Measurements from ENCODE around the gene KEAP1. TPM values are rescaled to one million over a fixed set of nuclear protein-coding genes. Genes with fewer than 3 reads are reported as not detected.

The KEAP1 gene
- 56.5 TPM for total RNA-seq

DNA sequence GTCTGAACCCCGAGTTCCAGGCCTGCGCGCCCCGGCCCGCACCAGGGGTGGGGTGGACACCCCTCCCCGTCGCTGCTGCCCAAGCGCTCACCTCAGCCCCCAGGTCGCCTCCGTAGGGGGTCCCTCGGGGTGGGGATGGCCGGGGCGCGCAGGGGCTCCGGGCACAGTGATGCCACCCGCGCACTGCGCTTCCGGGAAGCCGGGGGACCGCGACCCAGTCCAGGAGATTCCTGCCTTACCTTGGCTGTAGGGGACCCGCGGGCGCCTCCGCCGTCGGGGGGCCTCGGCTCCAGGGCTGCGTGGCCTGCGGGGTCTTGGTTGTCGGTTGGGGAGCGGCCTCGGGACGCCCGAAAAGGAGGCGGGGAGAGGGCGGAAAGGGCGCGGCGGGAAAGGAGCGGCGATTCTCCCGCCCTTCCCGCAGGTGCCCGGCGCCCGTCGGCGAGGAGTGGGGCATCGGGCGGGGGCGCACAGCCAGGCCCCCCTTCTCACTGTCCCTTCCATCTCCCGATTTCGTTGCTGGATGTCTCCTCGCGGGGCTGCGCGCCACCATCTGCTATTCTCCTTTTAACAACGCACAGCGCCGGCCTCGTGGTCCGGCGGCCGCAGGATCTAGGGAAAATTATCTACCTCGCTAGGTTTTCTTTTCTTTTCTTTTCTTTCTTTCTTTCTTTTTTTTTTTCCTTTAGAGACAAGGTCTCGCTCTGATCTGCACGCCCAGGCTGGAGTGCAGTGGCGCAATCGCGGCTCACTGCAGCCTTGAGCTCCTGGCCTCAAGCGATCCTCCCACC, at the start of gene KEAP1:
KEAP1 (minus strand) TSS at position 355 of the 788 bp plus-strand sequence. CDS start 3,323 bp downstream, outside the sequence.

DNA sequence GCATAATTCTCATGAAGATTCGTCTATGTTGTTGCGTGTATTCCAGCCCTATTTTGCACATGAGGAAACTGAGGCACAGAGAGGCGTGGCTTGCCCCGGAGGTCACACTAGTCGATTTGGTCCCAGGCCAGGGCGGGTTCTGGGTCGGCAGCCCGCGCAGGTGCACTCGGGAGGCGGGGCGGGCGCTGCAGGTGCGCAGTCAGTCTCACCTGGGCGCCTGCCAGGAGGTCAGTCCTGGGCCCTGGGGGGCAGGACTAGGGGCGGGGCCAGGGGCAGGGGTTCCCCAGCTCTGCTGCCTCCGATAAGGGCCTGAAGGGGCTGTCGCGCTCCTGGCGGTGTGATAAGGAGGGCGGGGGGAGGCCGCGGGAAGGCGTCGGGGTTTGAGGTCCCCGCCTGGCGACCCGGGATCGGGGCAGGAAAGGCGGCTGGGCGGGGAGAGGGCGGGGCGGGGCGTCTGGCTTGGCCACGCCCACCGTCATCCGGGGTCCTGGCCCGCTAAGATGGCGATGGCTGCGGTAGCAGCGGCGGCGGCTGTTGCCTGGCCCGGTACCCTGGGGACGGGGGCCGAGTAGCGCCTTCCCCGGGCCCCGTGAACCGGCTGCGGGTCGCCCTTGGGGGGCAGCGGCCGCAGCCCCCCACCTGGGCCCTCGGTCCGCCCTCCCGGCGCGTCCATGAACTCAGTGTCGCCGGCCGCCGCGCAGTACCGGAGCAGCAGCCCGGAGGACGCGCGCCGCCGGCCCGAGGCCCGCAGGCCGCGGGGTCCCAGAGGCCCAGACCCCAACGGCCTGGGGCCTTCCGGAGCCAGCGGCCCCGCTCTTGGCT, 40.5 kb upstream of the KEAP1 start, which contains the start of gene ATG4D:
ATG4D (plus strand) TSS at position 485 of the 822 bp plus-strand sequence; CDS start at position 672, 187 bp downstream.

DNA sequence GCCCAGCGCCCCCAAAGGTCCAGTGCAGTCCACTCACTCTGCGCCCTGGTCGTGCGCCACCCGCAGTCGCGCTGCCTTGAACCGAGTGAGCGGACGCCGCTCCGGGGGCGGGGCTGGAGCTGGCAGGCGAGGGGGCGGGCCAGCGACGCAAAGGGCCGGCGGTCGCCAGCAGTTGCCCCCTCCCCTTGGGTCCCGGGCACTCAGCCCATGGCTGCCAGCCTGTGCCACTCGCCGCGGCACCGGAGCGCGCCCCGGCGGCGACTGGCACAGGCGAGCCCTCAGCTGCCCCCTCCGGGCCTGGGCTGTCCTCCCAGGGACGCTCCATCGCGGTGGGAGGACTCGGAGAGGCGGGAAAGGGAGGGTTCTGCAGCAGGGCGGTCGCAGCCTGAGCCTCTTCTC, 14.2 kb upstream of the KEAP1 start, which contains the start of gene S1PR5:
S1PR5 (minus strand) TSS at position 87 of the 399 bp plus-strand sequence. CDS start 2,436 bp downstream, outside the sequence.

Other genes starting within 250 kb of the KEAP1 start
- gene ICAM1, start 232.2 kb downstream of the KEAP1 start, total RNA-seq: 15.1 TPM
- 0.38 TPM for gene ICAM4, start 216.4 kb downstream of the KEAP1 start, total RNA-seq
- 3.4 TPM for gene ICAM5, start 213.4 kb downstream of the KEAP1 start, total RNA-seq
- gene ZGLP1, start 193.5 kb downstream of the KEAP1 start, total RNA-seq: 4.4 TPM
- 18.5 TPM for gene FDX2, start 187.3 kb downstream of the KEAP1 start, total RNA-seq
- gene RAVER1, start 169.8 kb downstream of the KEAP1 start, total RNA-seq: 18.9 TPM
- 1.6 TPM for gene ICAM3, start 163.7 kb downstream of the KEAP1 start, total RNA-seq
- 84.4 TPM for gene TYK2, start 122.8 kb downstream of the KEAP1 start, total RNA-seq
- 109 TPM for gene CDC37, start 99.8 kb downstream of the KEAP1 start, total RNA-seq
- 7.6 TPM for gene PDE4A, start 82.8 kb downstream of the KEAP1 start, total RNA-seq
- gene S1PR5, start 14.1 kb upstream of the KEAP1 start, total RNA-seq: 1.4 TPM
- gene ATG4D, start 40.5 kb upstream of the KEAP1 start, total RNA-seq: 19.4 TPM
- gene KRI1, start 62.7 kb upstream of the KEAP1 start, total RNA-seq: 17.2 TPM
- 17.7 TPM for gene CDKN2D, start 65.6 kb upstream of the KEAP1 start, total RNA-seq
- gene AP1M2, start 84.0 kb upstream of the KEAP1 start, total RNA-seq: 3.5 TPM
- 77.6 TPM for gene SLC44A2, start 122.2 kb upstream of the KEAP1 start, total RNA-seq
- 262 TPM for gene ILF3, start 151.0 kb upstream of the KEAP1 start, total RNA-seq
- 42.2 TPM for gene QTRT1, start 198.1 kb upstream of the KEAP1 start, total RNA-seq
- 109 TPM for gene DNM2, start 214.7 kb upstream of the KEAP1 start, total RNA-seq

Measured in camera-type eye (tissue), 1 donor.